Lower leg skin (tissue), 3 donors: ENCODE results near the gene CDK13.

Experiments used
- POLR2A ChIP-seq, 2 donors: fragments of 450-650 bp; IDR thresholded peaks; one replicate each; pipeline ENCODE4 v1.6.1; 2016 to 2017; ENCODE audit warnings: antibody characterized with exemption in 2 of 2, mild to moderate bottlenecking in 1 of 2, moderate library complexity in 1 of 2
- TF ChIP-seq, protein P1 (sequence below), 3 donors: fragments of 450-650 bp; IDR thresholded peaks; one replicate each; pipeline ENCODE4 v1.5.1; 2016; ENCODE audit warnings: antibody characterized with exemption in 3 of 3, mild to moderate bottlenecking in 3 of 3, moderate library complexity in 2 of 3

DNA sequence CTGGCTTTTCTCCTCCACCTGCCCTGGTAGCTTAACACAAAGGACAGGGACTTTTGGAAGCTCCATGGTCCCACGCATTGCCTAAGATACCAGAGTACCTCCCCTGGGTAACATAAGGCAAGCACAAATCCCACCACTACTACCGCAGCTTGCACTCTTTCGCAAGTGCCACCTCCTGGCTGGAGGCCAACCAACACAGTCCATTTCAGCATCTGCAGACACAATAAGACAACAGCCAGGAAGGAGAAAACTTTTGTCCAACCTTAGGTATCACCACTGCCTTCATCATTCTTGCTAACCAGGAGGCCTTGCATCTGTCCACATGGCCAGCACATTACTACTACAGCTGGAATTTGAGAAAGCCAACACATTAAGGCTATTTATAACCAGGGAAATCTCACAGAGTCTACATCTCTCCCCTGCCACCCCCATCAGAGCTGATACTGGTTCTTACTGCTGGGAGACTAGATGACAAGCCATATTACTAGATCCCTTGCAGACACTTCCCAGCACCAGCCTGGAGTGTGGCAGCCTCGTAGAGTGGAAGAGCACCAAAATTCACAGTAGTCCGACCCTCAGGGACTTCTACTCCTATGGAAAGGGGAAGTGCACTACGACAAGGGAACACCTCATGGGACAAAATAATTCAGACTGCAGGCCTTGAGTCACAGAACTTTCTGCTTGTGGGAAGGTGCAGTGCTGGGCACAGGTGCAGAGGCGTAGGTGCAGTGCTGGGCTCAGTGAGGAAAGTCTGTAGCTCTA, 39.8 kb upstream of the CDK13 start:
- TF ChIP-seq, protein P1, sequence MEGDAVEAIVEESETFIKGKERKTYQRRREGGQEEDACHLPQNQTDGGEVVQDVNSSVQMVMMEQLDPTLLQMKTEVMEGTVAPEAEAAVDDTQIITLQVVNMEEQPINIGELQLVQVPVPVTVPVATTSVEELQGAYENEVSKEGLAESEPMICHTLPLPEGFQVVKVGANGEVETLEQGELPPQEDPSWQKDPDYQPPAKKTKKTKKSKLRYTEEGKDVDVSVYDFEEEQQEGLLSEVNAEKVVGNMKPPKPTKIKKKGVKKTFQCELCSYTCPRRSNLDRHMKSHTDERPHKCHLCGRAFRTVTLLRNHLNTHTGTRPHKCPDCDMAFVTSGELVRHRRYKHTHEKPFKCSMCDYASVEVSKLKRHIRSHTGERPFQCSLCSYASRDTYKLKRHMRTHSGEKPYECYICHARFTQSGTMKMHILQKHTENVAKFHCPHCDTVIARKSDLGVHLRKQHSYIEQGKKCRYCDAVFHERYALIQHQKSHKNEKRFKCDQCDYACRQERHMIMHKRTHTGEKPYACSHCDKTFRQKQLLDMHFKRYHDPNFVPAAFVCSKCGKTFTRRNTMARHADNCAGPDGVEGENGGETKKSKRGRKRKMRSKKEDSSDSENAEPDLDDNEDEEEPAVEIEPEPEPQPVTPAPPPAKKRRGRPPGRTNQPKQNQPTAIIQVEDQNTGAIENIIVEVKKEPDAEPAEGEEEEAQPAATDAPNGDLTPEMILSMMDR (IDR thresholded peaks at IDR 0.05), result no peak
- no peak for TF ChIP-seq POLR2A (IDR thresholded peaks at IDR 0.05)
